ENCODE results near the gene SAMHD1. TPM values are rescaled to one million over a fixed set of nuclear protein-coding genes. Genes with fewer than 3 reads are reported as not detected.

Gene SAMHD1
- polyA plus RNA-seq, 1 donor from 2014 or later: 22.2 TPM

DNA sequence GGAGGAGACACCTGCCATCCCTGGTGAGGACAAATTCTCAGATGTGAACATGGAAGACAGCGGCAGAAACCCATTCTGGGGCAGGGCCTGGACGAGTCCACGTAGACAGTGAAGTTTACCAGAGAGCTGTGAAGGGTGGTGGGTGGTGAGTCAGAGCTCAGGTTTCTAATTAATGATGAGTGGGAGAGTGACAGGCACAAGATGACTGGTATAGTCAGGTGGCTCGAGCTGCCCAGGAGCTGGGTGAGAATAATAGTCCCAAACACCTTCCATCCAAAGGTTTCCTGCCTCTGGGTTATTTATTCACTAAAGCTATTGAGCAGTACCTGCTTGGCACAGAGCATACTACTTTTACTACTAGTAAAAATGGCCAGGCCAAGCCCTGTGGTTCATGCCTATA is 69.6 kb downstream of the SAMHD1 start:
- H3K27ac ChIP-seq (ENCODE audit: low read length): no peak overlapping the region

DNA sequence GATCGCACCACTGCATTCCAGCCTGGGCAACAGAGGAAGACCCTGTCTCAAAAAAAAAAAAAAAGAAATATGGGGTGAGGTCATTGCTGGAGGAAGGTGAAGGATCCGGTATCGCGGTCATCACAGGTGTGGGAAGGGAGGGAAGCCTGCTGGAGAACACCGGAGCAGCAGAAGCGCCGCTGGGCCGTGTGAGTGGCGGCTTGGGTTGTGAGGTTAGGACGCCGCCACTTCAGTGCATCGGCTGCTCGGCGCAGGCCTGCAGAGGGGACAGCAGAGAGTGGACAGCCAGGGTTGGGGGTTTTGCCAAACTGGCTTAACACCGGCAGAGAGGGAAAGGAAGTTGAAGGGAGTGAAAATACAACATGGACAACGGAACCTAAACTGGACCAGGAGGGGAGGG is 70.2 kb downstream of the SAMHD1 start:
- no peaks in the 10 kb centered on the region for H3F3A ChIP-seq (ENCODE audit: insufficient read depth, low read length, poor library complexity, severe bottlenecking)
- TF ChIP-seq, protein P1, sequence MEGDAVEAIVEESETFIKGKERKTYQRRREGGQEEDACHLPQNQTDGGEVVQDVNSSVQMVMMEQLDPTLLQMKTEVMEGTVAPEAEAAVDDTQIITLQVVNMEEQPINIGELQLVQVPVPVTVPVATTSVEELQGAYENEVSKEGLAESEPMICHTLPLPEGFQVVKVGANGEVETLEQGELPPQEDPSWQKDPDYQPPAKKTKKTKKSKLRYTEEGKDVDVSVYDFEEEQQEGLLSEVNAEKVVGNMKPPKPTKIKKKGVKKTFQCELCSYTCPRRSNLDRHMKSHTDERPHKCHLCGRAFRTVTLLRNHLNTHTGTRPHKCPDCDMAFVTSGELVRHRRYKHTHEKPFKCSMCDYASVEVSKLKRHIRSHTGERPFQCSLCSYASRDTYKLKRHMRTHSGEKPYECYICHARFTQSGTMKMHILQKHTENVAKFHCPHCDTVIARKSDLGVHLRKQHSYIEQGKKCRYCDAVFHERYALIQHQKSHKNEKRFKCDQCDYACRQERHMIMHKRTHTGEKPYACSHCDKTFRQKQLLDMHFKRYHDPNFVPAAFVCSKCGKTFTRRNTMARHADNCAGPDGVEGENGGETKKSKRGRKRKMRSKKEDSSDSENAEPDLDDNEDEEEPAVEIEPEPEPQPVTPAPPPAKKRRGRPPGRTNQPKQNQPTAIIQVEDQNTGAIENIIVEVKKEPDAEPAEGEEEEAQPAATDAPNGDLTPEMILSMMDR (IDR thresholded peaks at IDR 0.05; ENCODE audit: poor library complexity, severe bottlenecking): no peak
- TF ChIP-seq TAF1 (IDR thresholded peaks at IDR 0.05; ENCODE audit: low read depth) (no peak), EZH2 (IDR thresholded peaks at IDR 0.05; ENCODE audit: borderline replicate concordance, insufficient read depth, low read length, poor library complexity, severe bottlenecking) (no peak), MXI1 (conservative IDR thresholded peaks at IDR 0.05; ENCODE audit: poor library complexity, severe bottlenecking) (no peak), POLR2AphosphoS5 (IDR thresholded peaks at IDR 0.05) (no peak), SMC3 (conservative IDR thresholded peaks at IDR 0.05; ENCODE audit: poor library complexity) (no peak), RAD21 (conservative IDR thresholded peaks at IDR 0.05) (no peak), EP300 (conservative IDR thresholded peaks at IDR 0.05; ENCODE audit: poor library complexity, severe bottlenecking) (no peak)
- TF ChIP-seq, protein P2, sequence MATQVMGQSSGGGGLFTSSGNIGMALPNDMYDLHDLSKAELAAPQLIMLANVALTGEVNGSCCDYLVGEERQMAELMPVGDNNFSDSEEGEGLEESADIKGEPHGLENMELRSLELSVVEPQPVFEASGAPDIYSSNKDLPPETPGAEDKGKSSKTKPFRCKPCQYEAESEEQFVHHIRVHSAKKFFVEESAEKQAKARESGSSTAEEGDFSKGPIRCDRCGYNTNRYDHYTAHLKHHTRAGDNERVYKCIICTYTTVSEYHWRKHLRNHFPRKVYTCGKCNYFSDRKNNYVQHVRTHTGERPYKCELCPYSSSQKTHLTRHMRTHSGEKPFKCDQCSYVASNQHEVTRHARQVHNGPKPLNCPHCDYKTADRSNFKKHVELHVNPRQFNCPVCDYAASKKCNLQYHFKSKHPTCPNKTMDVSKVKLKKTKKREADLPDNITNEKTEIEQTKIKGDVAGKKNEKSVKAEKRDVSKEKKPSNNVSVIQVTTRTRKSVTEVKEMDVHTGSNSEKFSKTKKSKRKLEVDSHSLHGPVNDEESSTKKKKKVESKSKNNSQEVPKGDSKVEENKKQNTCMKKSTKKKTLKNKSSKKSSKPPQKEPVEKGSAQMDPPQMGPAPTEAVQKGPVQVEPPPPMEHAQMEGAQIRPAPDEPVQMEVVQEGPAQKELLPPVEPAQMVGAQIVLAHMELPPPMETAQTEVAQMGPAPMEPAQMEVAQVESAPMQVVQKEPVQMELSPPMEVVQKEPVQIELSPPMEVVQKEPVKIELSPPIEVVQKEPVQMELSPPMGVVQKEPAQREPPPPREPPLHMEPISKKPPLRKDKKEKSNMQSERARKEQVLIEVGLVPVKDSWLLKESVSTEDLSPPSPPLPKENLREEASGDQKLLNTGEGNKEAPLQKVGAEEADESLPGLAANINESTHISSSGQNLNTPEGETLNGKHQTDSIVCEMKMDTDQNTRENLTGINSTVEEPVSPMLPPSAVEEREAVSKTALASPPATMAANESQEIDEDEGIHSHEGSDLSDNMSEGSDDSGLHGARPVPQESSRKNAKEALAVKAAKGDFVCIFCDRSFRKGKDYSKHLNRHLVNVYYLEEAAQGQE (IDR thresholded peaks at IDR 0.05; ENCODE audit: borderline replicate concordance): no peak
- no peak overlapping the region for H3K9ac ChIP-seq (ENCODE audit: low read length)
- no peak overlapping the region for H2AFZ ChIP-seq (ENCODE audit: low read depth, low read length)
- no peaks in the 10 kb centered on the region for H3K79me2 ChIP-seq (replicated peaks; ENCODE audit: insufficient read depth, low read length)
- H3K9me3 ChIP-seq (ENCODE audit: low read length): no peaks in the 10 kb centered on the region
- no peaks in the 10 kb centered on the region for H3K27me3 ChIP-seq (ENCODE audit: insufficient read depth, low read depth, low read length)
- no peaks in the 10 kb centered on the region for H3K36me3 ChIP-seq (ENCODE audit: insufficient read depth, low read length)
- no peak overlapping the region for H3K27ac ChIP-seq (ENCODE audit: low read length)
- no peak overlapping the region for H3K4me2 ChIP-seq (ENCODE audit: low read length)
- no peaks in the 10 kb centered on the region for H3K9me2 ChIP-seq (ENCODE audit: insufficient read depth, low read length)
- H3K4me3 ChIP-seq (ENCODE audit: low read length): no peak overlapping the region
- no peaks in the 10 kb centered on the region for H4K20me1 ChIP-seq (ENCODE audit: insufficient read depth)

More for the DNA sequence above, 69.6 kb downstream of the SAMHD1 start:
- no peak overlapping the region for H3K9ac ChIP-seq (ENCODE audit: low read length)
- TF ChIP-seq TAF1 (IDR thresholded peaks at IDR 0.05; ENCODE audit: low read depth) (no peak), SMC3 (conservative IDR thresholded peaks at IDR 0.05; ENCODE audit: poor library complexity) (no peak), POLR2AphosphoS5 (IDR thresholded peaks at IDR 0.05) (no peak), EP300 (conservative IDR thresholded peaks at IDR 0.05; ENCODE audit: poor library complexity, severe bottlenecking) (no peak), EZH2 (IDR thresholded peaks at IDR 0.05; ENCODE audit: borderline replicate concordance, insufficient read depth, low read length, poor library complexity, severe bottlenecking) (no peak), MXI1 (conservative IDR thresholded peaks at IDR 0.05; ENCODE audit: poor library complexity, severe bottlenecking) (no peak), RAD21 (conservative IDR thresholded peaks at IDR 0.05) (no peak)
- TF ChIP-seq, protein P2 (IDR thresholded peaks at IDR 0.05; ENCODE audit: borderline replicate concordance): no peak
- TF ChIP-seq, protein P1 (IDR thresholded peaks at IDR 0.05; ENCODE audit: poor library complexity, severe bottlenecking): no peak
- H3K27me3 ChIP-seq (ENCODE audit: insufficient read depth, low read depth, low read length): no peaks in the 10 kb centered on the region
- no peaks in the 10 kb centered on the region for H3K9me2 ChIP-seq (ENCODE audit: insufficient read depth, low read length)
- no peak overlapping the region for H2AFZ ChIP-seq (ENCODE audit: low read depth, low read length)
- H3K4me2 ChIP-seq (ENCODE audit: low read length): no peak overlapping the region
- H3K79me2 ChIP-seq (replicated peaks; ENCODE audit: insufficient read depth, low read length): no peaks in the 10 kb centered on the region
- no peaks in the 10 kb centered on the region for H3K9me3 ChIP-seq (ENCODE audit: low read length)
- H4K20me1 ChIP-seq (ENCODE audit: insufficient read depth): no peaks in the 10 kb centered on the region
- no peak overlapping the region for H3K4me3 ChIP-seq (ENCODE audit: low read length)
- no peaks in the 10 kb centered on the region for H3K36me3 ChIP-seq (ENCODE audit: insufficient read depth, low read length)
- H3F3A ChIP-seq (ENCODE audit: insufficient read depth, low read length, poor library complexity, severe bottlenecking): no peaks in the 10 kb centered on the region
